ENCODE results near the gene TDG. TPM values are rescaled to one million over a fixed set of nuclear protein-coding genes. Genes with fewer than 3 reads are reported as not detected.
"Not testable (repeated sequence)": the region's sequence is repeated elsewhere in the genome, so short reads cannot be mapped to it uniquely, and the experiment has no call there.

Gene TDG
- total RNA-seq, 1 donor from 2014 or later: 11.3 TPM

DNA sequence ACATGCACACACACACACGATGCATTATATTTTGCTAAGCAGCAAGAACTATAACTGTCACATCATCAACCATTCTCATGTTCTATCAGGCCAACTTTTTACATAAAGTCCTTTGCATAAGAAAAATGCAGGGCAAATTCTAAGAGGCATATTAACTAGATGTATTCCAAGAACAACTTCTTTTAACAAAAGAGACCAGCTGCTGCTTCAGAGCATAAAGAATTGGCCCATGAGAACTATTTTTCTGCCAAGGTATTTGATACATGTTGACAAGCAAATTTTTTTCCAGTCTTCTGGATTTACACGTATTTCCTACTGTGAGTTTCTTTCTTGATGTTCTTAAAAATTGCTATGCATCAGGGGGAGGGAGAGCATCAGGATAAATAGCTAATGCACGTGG is 57.1 kb downstream of the TDG start:
- DNase-seq: no peak
- Histone ChIP-seq H3K9me3 (replicated peaks) (peaks cover 13% of the 10 kb centered on the region), H3K4me1 (peaks cover 16% of the 10 kb centered on the region), H3K36me3 (no peaks in the 10 kb centered on the region), H3K27ac (replicated peaks) (no peak overlapping the region), H3K4me3 (no peak overlapping the region), H3K27me3 (ENCODE audit: low read depth) (no peaks in the 10 kb centered on the region)
- intact Hi-C loops (cut with micrococcal nuclease): no loop called here
- TF ChIP-seq, protein P1, sequence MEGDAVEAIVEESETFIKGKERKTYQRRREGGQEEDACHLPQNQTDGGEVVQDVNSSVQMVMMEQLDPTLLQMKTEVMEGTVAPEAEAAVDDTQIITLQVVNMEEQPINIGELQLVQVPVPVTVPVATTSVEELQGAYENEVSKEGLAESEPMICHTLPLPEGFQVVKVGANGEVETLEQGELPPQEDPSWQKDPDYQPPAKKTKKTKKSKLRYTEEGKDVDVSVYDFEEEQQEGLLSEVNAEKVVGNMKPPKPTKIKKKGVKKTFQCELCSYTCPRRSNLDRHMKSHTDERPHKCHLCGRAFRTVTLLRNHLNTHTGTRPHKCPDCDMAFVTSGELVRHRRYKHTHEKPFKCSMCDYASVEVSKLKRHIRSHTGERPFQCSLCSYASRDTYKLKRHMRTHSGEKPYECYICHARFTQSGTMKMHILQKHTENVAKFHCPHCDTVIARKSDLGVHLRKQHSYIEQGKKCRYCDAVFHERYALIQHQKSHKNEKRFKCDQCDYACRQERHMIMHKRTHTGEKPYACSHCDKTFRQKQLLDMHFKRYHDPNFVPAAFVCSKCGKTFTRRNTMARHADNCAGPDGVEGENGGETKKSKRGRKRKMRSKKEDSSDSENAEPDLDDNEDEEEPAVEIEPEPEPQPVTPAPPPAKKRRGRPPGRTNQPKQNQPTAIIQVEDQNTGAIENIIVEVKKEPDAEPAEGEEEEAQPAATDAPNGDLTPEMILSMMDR (IDR thresholded peaks at IDR 0.05; ENCODE audit: borderline replicate concordance): no peak

DNA sequence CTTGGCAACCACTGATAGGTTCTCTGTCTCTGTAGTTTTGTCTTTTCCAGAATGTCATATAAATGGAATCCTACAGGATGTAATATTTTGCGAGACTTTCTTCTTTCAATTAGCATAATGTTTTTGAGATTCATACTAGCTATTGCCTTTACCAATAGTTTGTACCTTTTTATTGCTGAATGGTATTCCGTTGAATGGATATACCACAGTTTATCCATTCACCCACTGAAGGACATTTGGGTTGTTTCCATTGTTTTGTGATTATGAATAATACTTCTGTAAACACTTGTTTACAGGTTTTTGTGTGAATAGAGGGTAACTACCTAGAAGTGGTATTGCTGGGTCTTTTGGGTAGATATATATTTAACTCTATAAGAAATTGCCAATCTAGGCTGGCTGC is 58.0 kb downstream of the TDG start:
- H3K36me3 ChIP-seq: no peaks in the 10 kb centered on the region
- intact Hi-C loops (cut with micrococcal nuclease): no loop called here
- no peak overlapping the region for H3K4me3 ChIP-seq
- DNase-seq: no peak
- H3K27ac ChIP-seq (replicated peaks): no peak overlapping the region
- H3K27me3 ChIP-seq (ENCODE audit: low read depth): no peaks in the 10 kb centered on the region
- TF ChIP-seq, protein P1 (IDR thresholded peaks at IDR 0.05; ENCODE audit: borderline replicate concordance): no peak
- peaks cover 13% of the 10 kb centered on the region for H3K9me3 ChIP-seq (replicated peaks)
- peaks cover 18% of the 10 kb centered on the region for H3K4me1 ChIP-seq

DNA sequence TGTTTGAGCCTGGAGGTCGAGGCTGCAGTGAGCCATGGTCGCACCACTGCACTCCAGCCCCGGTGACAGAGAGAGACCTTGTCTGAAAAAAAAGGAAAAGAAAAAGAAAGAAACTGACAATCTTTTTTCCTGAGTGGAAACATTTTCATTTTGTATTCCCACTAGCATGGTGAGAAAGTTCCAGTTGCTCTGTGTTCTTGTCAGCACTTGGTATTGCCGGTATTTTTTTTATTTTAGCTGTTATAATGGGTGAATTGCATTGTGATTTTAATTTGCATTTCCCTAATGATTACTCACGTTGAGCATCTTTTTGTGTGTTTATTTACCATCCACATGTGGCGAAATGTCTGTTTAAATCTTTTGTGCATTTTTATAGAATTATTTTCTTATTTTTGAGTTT is 58.7 kb downstream of the TDG start:
- Histone ChIP-seq H3K27ac (replicated peaks) (no peak overlapping the region), H3K4me3 (no peak overlapping the region), H3K4me1 (peaks cover 18% of the 10 kb centered on the region), H3K27me3 (ENCODE audit: low read depth) (no peaks in the 10 kb centered on the region), H3K36me3 (no peaks in the 10 kb centered on the region), H3K9me3 (replicated peaks) (peaks cover 13% of the 10 kb centered on the region)
- TF ChIP-seq, protein P1 (IDR thresholded peaks at IDR 0.05; ENCODE audit: borderline replicate concordance): no peak
- intact Hi-C loops (cut with micrococcal nuclease): no loop called here
- no peak for DNase-seq

DNA sequence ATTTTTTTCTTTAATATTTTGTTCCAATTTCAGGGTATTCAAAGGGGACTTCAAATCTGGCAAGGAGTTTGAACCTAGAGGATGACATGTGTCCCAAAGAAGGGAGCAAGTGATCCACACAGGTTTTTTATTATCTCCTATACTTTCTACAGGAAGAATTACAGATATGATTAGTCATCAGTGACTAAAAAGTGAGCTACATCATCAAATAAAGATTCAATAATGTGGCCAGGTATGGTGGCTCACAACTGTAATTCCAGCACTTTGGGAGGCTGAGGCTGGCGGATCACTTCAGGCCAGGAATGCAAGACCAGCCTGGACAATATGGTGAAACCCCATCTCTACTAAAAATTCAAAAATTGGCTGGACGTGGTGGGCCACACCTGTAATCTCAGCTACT is 60.1 kb downstream of the TDG start:
- Histone ChIP-seq H3K4me3 (no peak overlapping the region), H3K9me3 (replicated peaks) (peaks cover 13% of the 10 kb centered on the region), H3K4me1 (peaks cover 18% of the 10 kb centered on the region), H3K27ac (replicated peaks) (no peak overlapping the region), H3K27me3 (ENCODE audit: low read depth) (no peaks in the 10 kb centered on the region), H3K36me3 (no peaks in the 10 kb centered on the region)
- intact Hi-C loops (cut with micrococcal nuclease): no loop called here
- TF ChIP-seq, protein P1 (IDR thresholded peaks at IDR 0.05; ENCODE audit: borderline replicate concordance): no peak
- DNase-seq: no peak

DNA sequence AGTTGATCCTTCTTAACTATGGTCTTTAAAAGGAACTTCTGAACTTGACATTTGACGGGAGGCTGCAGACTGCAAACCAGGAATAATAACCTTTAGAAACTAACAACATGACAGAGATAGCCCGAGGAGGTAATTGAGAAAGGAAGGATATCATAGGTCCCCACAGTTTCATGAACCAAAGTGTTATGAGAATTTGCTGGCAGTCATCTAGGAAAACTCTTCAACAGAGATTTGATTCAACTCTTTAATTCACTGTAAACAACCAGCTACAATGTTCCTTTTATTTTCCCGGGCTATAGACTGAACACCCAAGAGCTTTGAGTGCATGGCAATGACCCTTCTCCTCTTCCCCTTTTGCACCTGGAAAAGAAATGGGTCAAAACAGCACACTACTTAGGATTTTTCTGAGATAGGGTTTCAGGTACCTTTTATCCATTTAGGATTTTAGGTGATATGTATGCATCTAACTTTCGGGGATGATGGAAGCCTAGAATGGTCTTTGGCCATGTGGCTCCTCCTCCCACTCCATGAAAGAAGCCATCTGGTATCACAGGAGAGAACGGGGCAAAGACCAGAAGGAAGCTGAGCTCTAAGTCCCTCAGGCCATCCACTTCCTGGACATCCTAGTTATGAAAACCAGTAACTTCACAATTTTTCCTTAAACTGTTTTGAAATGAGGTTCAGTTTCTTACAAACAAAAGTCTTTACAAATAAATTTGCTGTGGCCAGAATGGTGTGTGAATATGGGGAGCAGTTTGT is 61.3 kb downstream of the TDG start:
- intact Hi-C loops (cut with micrococcal nuclease): no loop called here

DNA sequence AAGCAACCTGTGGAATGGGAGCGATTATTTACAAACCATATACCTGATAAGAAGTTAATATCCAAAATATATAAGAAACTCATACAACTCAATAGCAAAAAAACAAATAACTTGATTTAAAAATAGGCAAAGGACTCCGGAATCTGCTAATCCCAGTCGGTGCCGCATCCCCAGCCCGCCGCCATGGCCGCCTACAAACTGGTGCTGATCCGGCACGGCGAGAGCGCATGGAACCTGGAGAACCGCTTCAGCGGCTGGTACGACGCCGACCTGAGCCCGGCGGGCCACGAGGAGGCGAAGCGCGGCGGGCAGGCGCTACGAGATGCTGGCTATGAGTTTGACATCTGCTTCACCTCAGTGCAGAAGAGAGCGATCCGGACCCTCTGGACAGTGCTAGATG is 64.9 kb downstream of the TDG start:
- H3K27me3 ChIP-seq (ENCODE audit: low read depth); DNase-seq; H3K27ac ChIP-seq (replicated peaks); H3K9me3 ChIP-seq (replicated peaks); H3K4me3 ChIP-seq; H3K36me3 ChIP-seq; intact Hi-C loops (cut with micrococcal nuclease): not testable (repeated sequence)
- H3K4me1 ChIP-seq: peaks cover 18% of the 10 kb centered on the region

More for the DNA sequence above, 61.3 kb downstream of the TDG start:
- TF ChIP-seq, protein P1 (IDR thresholded peaks at IDR 0.05; ENCODE audit: borderline replicate concordance): no peak
- Histone ChIP-seq H3K27me3 (ENCODE audit: low read depth) (no peaks in the 10 kb centered on the region), H3K36me3 (no peaks in the 10 kb centered on the region), H3K4me3 (no peak overlapping the region), H3K27ac (replicated peaks) (no peak overlapping the region), H3K9me3 (replicated peaks) (peaks cover 13% of the 10 kb centered on the region), H3K4me1 (peaks cover 18% of the 10 kb centered on the region)
- no peak for DNase-seq

DNA sequence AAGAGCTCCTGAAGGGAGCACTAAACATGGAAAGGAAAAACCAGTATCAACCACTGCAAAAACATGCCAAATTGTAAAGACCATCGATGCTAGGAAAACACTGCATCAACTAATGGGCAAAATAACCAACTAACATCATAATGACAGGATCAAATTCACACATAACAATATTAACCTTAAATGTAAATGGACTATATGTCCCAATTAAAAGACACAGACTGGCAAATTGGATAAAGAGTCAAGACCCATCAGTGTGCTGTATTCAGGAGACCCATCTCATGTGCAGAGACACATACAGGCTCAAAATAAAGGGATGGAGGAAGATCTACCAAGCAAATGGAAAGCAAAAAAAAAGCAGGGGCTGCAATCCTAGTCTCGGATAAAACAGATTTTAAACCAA is 70.5 kb downstream of the TDG start:
- H3K27me3 ChIP-seq (ENCODE audit: low read depth); intact Hi-C loops (cut with micrococcal nuclease); H3K36me3 ChIP-seq; H3K27ac ChIP-seq (replicated peaks); DNase-seq; H3K4me1 ChIP-seq; H3K4me3 ChIP-seq; H3K9me3 ChIP-seq (replicated peaks): not testable (repeated sequence)

Measured in left ventricle myocardium inferior (tissue), 1 donor.